Measurements from ENCODE around the gene RBMY1J. TPM values are rescaled to one million over a fixed set of nuclear protein-coding genes. Genes with fewer than 3 reads are reported as not detected.
"Not testable (repeated sequence)": the region's sequence is repeated elsewhere in the genome, so short reads cannot be mapped to it uniquely, and the experiment has no call there.

Gene RBMY1J
- not detected for polyA plus RNA-seq (2012; ENCODE audit: missing spikeins)

DNA sequence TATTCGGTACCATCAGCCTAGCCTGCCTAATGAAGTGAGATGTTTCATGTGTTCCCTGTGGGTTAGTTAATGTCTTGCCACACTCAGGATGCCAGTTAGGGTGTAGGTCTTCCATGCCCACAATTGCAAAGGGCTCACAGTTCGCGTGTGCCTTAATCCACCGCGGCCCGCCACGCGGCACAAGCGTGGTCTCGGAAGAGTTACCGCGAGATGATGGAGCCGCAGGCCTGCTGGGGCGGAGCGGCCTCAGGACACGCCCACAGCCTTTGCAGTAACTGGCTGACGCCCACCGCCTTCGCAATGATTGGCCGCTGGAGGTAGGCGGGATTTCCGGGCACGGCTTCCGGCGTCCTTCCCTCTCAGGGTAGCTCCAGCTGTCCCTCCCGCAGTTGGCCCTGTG is at the start of gene RBMY1J:
RBMY1J (plus strand) TSS at position 301 of the 400 bp plus-strand sequence. CDS start 2,038 bp downstream, outside the sequence.
- not testable (repeated sequence) for FAIRE-seq; DNase-seq (ENCODE audit: insufficient read length)

DNA sequence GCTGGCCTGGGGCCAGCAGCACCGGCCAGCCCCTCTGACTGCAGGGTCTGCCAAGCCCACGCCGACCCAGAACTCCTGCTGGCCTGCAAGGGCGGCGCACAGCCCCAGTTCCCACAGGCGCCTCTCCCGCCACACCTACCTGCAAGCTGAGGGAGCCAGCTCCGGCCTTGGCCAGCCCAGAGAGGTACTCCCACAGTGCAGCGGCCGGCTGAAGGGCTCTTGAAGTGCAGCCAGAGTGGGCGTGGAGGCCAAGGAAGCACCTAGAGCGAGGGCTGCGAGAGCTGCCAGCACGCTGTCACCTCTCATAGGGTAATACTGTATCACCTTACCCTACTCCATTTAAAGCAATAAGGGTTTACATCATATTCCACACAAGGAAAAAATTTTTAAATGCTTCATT is 35.8 kb upstream of the RBMY1J start:
- no peak for TF ChIP-seq POLR2A (IDR thresholded peaks at IDR 0.05; ENCODE audit: low read depth, low read length)
- TF ChIP-seq POLR2AphosphoS5 (IDR thresholded peaks at IDR 0.05; ENCODE audit: low read depth, low read length) = no peak
- no peak for FAIRE-seq

DNA sequence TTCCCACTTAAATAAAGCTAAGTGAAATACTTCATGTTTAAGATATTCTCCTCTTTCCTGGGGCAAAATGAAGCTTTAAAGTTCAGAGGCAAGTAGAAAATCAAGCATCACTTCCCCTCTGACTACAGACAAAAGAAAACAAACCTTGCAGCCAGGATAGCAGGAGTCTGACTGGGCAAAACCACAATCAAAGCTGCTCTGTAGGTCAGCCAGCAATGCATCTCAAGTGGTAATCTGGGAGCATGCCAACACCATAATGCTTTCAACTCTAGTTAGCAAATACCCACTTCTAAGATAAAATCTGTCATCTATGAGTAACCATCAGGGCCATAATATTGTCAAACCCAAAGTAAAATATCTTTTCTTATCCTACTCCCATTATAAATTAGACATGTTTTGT is 32.6 kb upstream of the RBMY1J start:
- FAIRE-seq = no peak
- TF ChIP-seq POLR2AphosphoS5 (IDR thresholded peaks at IDR 0.05; ENCODE audit: low read depth, low read length) = no peak
- TF ChIP-seq TAF1 (IDR thresholded peaks at IDR 0.05; ENCODE audit: borderline replicate concordance, low read depth, low read length) = no peak
- no peak for TF ChIP-seq POLR2A (IDR thresholded peaks at IDR 0.05; ENCODE audit: low read depth, low read length)
- DNase-seq (ENCODE audit: insufficient read length) = no peak

More for the DNA sequence above, 35.8 kb upstream of the RBMY1J start:
- DNase-seq (ENCODE audit: insufficient read length) = no peak

DNA sequence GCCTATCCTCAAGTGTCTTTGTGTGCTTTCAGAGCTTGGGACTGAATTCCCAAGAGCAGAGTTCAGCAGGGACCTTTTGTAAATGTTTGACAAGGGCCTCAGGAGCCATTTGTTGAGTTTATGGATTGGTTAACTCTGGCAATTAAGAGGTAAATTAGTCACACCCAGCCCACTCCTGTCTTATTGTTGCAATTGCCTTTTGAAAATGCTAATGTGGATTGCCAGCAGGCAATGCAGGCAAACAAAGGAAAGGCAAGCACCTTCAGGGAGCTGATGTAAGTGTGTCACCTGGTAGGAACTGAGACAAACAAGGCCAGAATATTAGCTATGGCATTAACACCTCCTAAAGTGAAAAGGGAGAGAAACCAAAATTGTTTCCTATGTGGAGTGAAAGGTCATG is 29.7 kb upstream of the RBMY1J start:
- TF ChIP-seq POLR2A (IDR thresholded peaks at IDR 0.05; ENCODE audit: low read depth, low read length) = no peak
- TF ChIP-seq TAF1 (IDR thresholded peaks at IDR 0.05; ENCODE audit: borderline replicate concordance, low read depth, low read length) = no peak
- no peak for TF ChIP-seq POLR2AphosphoS5 (IDR thresholded peaks at IDR 0.05; ENCODE audit: low read depth, low read length)
- FAIRE-seq (no peak), DNase-seq (ENCODE audit: insufficient read length) (no peak)

DNA sequence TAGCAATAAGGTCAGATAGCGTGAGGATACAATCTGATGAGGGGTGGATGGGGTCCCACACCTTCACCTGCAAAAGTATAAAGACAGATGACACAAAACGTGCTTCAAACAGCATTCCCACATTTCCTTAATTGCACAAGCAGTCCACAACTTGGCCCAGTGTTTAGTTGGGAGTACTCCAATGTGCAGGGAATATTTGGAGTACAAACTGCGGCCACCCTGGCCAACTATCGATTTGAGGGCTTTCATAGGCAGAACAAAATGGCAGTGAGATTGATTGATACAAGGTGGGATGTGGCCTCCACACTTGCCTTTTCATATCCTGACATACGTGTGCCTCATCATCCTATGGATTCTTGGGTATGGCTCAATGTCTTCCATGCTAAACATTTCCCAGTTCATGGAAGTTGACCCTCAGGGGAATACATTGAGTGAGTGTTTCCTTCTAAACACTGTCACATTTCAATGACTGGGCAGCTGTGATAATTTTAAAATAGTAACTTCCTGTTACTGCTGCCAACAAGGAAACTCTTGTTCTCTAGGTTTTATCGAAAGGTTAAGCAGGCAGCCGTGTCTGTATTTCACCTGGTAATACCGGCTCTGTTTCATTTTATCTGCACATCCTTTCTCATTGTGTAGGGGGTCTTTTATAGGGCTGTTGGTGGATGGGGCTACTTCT is 41.6 kb downstream of the RBMY1J start:
- not testable (repeated sequence) for FAIRE-seq; DNase-seq (ENCODE audit: insufficient read length)

DNA sequence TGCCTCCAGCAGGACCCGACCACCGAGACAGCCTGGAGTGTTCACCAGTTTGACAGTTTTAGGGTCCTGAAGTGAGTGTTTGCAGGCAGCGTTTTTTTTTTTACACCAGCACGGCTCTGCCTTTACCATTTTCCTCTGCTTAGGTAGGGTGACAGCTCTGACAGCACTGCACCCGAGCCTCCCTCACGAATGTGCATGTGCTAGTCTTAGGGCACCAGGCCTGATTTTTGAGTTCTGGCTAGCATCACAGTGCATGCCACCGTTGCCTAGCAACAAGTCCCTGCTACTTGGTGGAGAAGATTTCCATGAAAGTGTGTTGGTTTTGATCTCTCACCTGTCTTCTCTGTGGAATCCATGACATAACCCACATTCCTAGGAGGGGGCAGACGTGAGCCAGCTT is 52.3 kb downstream of the RBMY1J start:
- FAIRE-seq; DNase-seq (ENCODE audit: insufficient read length): not testable (repeated sequence)

DNA sequence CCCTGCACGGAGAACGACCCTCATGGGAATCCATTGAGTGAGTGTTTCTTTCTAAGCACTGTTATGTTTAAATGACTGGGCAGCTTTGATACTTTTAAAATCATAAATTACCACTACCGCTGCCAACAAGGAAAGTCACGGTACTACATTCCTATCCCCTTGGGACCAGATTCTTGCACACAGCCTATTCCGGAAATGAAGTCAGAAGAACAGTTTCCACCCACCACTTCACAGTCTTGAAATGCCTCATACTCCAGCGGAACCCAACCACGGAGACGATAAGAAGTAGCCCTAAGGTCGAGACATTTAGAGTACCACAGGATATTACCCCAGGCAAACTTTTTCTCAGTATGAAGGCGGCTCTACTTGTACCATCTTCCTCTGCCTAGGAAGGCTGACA is 58.8 kb downstream of the RBMY1J start:
- not testable (repeated sequence) for DNase-seq (ENCODE audit: insufficient read length); FAIRE-seq
